ENCODE results near the gene SEMA4D. TPM values are rescaled to one million over a fixed set of nuclear protein-coding genes. Genes with fewer than 3 reads are reported as not detected.

Gene SEMA4D
- polyA plus RNA-seq, 1 donor from 2014 or later = 34.0 TPM

DNA sequence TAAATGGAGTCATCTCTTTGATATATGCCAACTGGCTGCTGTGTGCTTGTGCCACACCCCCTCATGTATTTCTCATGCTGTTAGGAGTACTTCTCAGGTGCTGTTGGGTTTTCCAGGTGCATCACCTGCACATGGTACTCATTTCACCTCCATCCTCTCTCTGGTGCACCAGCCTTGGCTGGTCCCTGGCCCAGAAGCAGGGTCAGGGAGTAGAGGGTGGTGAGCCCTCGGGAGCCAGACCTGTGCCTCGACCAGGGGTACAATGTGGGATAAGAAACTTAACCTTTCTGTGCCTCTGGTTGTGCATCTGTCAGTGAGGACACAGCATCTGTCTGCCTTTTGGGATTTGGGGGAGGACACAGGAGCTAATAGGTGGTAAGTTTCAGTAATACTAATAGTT is 141.1 kb downstream of the SEMA4D start:
- Histone ChIP-seq H3K9ac (ENCODE audit: low read length) (no peak overlapping the region), H4K20me1 (ENCODE audit: insufficient read depth) (no peaks in the 10 kb centered on the region), H3K9me2 (ENCODE audit: insufficient read depth, low read length) (no peaks in the 10 kb centered on the region), H3K27me3 (ENCODE audit: insufficient read depth, low read depth, low read length) (no peaks in the 10 kb centered on the region), H3K79me2 (replicated peaks; ENCODE audit: insufficient read depth, low read length) (no peaks in the 10 kb centered on the region), H3K36me3 (ENCODE audit: insufficient read depth, low read length) (peaks cover 16% of the 10 kb centered on the region), H3K4me3 (ENCODE audit: low read length) (no peak overlapping the region), H3K4me2 (ENCODE audit: low read length) (no peak overlapping the region), H3F3A (ENCODE audit: insufficient read depth, low read length, poor library complexity, severe bottlenecking) (no peaks in the 10 kb centered on the region), H2AFZ (ENCODE audit: low read depth, low read length) (no peak overlapping the region), H3K9me3 (ENCODE audit: low read length) (no peaks in the 10 kb centered on the region), H3K27ac (ENCODE audit: low read length) (no peak overlapping the region)
- TF ChIP-seq MXI1 (conservative IDR thresholded peaks at IDR 0.05; ENCODE audit: poor library complexity, severe bottlenecking) (no peak), CTCF (IDR thresholded peaks at IDR 0.05; ENCODE audit: poor library complexity, severe bottlenecking) (no peak), POLR2AphosphoS5 (IDR thresholded peaks at IDR 0.05) (no peak)
- TF ChIP-seq, protein P1, sequence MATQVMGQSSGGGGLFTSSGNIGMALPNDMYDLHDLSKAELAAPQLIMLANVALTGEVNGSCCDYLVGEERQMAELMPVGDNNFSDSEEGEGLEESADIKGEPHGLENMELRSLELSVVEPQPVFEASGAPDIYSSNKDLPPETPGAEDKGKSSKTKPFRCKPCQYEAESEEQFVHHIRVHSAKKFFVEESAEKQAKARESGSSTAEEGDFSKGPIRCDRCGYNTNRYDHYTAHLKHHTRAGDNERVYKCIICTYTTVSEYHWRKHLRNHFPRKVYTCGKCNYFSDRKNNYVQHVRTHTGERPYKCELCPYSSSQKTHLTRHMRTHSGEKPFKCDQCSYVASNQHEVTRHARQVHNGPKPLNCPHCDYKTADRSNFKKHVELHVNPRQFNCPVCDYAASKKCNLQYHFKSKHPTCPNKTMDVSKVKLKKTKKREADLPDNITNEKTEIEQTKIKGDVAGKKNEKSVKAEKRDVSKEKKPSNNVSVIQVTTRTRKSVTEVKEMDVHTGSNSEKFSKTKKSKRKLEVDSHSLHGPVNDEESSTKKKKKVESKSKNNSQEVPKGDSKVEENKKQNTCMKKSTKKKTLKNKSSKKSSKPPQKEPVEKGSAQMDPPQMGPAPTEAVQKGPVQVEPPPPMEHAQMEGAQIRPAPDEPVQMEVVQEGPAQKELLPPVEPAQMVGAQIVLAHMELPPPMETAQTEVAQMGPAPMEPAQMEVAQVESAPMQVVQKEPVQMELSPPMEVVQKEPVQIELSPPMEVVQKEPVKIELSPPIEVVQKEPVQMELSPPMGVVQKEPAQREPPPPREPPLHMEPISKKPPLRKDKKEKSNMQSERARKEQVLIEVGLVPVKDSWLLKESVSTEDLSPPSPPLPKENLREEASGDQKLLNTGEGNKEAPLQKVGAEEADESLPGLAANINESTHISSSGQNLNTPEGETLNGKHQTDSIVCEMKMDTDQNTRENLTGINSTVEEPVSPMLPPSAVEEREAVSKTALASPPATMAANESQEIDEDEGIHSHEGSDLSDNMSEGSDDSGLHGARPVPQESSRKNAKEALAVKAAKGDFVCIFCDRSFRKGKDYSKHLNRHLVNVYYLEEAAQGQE (IDR thresholded peaks at IDR 0.05; ENCODE audit: borderline replicate concordance) = no peak

- H3K27me3 ChIP-seq (ENCODE audit: insufficient read depth, low read depth, low read length) = no peaks in the 10 kb centered on the region
Measured at GRCh38 chr9:89354471-89354870, 143.4 kb downstream of the SEMA4D start.

DNA sequence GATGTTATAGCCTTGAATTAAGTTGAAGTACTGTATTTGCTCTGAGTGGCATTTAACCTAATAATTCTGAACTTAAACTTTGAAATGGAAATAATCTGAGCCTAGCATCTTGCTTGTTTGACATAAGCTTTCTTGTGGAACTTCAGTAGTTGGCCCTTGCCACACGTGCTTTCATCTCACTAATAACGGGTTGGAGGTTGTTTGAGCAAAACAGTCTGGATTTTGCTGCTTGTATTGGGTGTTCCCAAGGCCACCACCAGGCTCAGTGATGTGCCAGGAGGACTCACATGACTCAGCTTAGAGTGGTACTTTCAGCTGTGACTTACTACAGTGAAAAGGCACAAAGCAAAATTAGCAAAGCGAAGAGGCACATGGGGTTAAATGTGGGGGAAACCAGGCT is 143.9 kb downstream of the SEMA4D start:
- no peak overlapping the region for H2AFZ ChIP-seq (ENCODE audit: low read depth, low read length)
- H3K9me3 ChIP-seq (ENCODE audit: low read length) = no peaks in the 10 kb centered on the region

More at GRCh38 chr9:89354471-89354870, 143.4 kb downstream of the SEMA4D start:
- no peak overlapping the region for H3K4me2 ChIP-seq (ENCODE audit: low read length)
- no peaks in the 10 kb centered on the region for H3K9me2 ChIP-seq (ENCODE audit: insufficient read depth, low read length)
- H3K27ac ChIP-seq (ENCODE audit: low read length) = no peak overlapping the region
- H3F3A ChIP-seq (ENCODE audit: insufficient read depth, low read length, poor library complexity, severe bottlenecking) = no peaks in the 10 kb centered on the region
- H2AFZ ChIP-seq (ENCODE audit: low read depth, low read length) = no peak overlapping the region
- no peak for TF ChIP-seq RAD21 (conservative IDR thresholded peaks at IDR 0.05)
- no peaks in the 10 kb centered on the region for H3K79me2 ChIP-seq (replicated peaks; ENCODE audit: insufficient read depth, low read length)
- no peak overlapping the region for H3K9ac ChIP-seq (ENCODE audit: low read length)
- H3K4me3 ChIP-seq (ENCODE audit: low read length) = no peak overlapping the region
- H3K36me3 ChIP-seq (ENCODE audit: insufficient read depth, low read length) = peaks cover 12% of the 10 kb centered on the region
- no peaks in the 10 kb centered on the region for H3K9me3 ChIP-seq (ENCODE audit: low read length)
- H4K20me1 ChIP-seq (ENCODE audit: insufficient read depth) = no peaks in the 10 kb centered on the region

More for the DNA sequence above, 143.9 kb downstream of the SEMA4D start:
- Histone ChIP-seq H3K79me2 (replicated peaks; ENCODE audit: insufficient read depth, low read length) (no peaks in the 10 kb centered on the region), H3K4me2 (ENCODE audit: low read length) (no peak overlapping the region), H3K27me3 (ENCODE audit: insufficient read depth, low read depth, low read length) (no peaks in the 10 kb centered on the region), H3F3A (ENCODE audit: insufficient read depth, low read length, poor library complexity, severe bottlenecking) (no peaks in the 10 kb centered on the region), H3K9me2 (ENCODE audit: insufficient read depth, low read length) (no peaks in the 10 kb centered on the region), H3K27ac (ENCODE audit: low read length) (no peak overlapping the region), H3K36me3 (ENCODE audit: insufficient read depth, low read length) (peaks cover 12% of the 10 kb centered on the region), H3K9ac (ENCODE audit: low read length) (no peak overlapping the region), H3K4me3 (ENCODE audit: low read length) (no peak overlapping the region), H4K20me1 (ENCODE audit: insufficient read depth) (no peaks in the 10 kb centered on the region)
- TF ChIP-seq CTCF (IDR thresholded peaks at IDR 0.05; ENCODE audit: poor library complexity, severe bottlenecking) (no peak), EZH2 (IDR thresholded peaks at IDR 0.05; ENCODE audit: borderline replicate concordance, insufficient read depth, low read length, poor library complexity, severe bottlenecking) (no peak), RAD21 (conservative IDR thresholded peaks at IDR 0.05) (no peak), POLR2AphosphoS5 (IDR thresholded peaks at IDR 0.05) (no peak), SMC3 (conservative IDR thresholded peaks at IDR 0.05; ENCODE audit: poor library complexity) (no peak), MXI1 (conservative IDR thresholded peaks at IDR 0.05; ENCODE audit: poor library complexity, severe bottlenecking) (no peak), TAF1 (IDR thresholded peaks at IDR 0.05; ENCODE audit: low read depth) (no peak), EP300 (conservative IDR thresholded peaks at IDR 0.05; ENCODE audit: poor library complexity, severe bottlenecking) (no peak)
- TF ChIP-seq, protein P1 (IDR thresholded peaks at IDR 0.05; ENCODE audit: borderline replicate concordance) = no peak
